HG02885 (cell line): Measurements from ENCODE around the gene MSANTD1.

Experiments used
- ATAC-seq: cut with Tn5 transposase; IDR thresholded peaks from one replicate; pipeline ENCODE4 v1.9.1; 2021; ENCODE audit warnings: mild to moderate bottlenecking; ENCODE audit not compliant: unreplicated experiment, poor library complexity

Gene MSANTD1

DNA sequence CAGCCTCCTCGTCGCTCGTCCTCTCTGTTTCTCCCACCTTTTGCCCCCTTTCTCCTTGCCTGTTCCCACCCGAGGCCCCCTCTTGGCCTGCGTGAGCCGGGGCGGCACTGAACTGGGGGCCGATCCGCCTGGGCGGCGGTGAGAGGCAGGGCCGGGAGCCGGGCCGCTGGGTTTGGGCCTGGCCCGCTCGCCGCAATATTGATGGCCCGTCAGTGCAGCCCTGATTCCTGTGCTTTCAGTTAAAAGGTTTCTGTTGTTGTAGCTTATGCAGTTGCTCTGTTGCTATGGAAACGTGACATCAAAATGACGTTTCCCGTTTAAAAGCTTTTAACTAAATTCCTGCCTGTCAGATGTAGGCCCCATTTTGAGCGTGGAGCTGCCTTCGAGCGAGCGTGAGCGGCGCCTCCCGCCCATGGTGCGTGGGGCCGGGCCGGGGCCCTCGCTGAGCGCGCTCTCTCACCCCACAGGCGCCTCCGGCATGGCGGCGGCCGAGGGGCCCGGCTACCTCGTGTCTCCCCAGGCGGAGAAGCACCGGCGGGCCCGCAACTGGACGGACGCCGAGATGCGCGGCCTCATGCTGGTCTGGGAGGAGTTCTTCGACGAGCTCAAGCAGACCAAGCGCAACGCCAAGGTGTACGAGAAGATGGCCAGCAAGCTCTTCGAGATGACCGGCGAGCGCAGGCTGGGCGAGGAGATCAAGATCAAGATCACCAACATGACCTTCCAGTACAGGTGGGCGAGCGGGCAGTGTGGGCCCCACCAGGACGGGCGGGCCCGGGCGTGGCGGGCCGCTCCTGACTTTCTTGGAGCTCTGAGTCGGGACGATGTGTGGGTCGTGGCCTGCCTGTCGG lies at the start of gene MSANTD1:
Gene MSANTD1 (plus strand): TSS at position 349 of the 851 bp plus-strand sequence. CDS start 64 bp downstream, at position 413.
- no peak for ATAC-seq

DNA sequence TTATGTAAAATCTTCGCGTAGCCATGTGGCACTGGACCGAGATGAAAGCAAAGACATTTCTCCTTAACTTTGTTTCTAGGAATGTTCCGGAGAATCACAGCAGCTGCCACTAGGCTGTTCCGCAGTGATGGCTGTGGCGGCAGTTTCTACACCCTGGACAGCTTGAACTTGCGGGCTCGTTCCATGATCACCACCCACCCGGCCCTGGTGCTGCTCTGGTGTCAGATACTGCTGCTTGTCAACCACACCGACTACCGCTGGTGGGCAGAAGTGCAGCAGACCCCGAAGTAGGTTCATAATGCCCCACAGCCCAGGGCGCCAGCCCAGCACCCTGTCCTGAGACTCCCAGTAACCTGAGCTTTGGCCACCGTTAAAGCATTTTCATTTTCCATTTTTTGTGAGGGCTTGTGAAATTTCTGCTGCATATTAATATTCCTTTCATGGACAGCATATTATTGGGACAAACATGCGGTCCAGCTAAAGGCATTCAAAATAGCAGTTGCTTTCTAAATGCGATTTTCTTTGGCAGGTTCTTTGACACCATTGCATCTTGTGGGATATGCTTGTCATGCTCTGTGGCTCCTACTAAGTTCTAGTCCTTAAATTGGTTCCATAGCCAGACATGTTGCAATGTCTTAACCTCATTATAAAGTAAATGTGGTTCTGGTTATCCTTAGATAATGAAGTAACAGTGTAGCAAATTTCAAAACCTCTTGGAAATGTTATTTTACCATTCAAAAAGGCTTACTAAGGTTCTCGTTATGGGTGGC lies 49.1 kb upstream of the MSANTD1 start:
- ATAC-seq = no peak

DNA sequence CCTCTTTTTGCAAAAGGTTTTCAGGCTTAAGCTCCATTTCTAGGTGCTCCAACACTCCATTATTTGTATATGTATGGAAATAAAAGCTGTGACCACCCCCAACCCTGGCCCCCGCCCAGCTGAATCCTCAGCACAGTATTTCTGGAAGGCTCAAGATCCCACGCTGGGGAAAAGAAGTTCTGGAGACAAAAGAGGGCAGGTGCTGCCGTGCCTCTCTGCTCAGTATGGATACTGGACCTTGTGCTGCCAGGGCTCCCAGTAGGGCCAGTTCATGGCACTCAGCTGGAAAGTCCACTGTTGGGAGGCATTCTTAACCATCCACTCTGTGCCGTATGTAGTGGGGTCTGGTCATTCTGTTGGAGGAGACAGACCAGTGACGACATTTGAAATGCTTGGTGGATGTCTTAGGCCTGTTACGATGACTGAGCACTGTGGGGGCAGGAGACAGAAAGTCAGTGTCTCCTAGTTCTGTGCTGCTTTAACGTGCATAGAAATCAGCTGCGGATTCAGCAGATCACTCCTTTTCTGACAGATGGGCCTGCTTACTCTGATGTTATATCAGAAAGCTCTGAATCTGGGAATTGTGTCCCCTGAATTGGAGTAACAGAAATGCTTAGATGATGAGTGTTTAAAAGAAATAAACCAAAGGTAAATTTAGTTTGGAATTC lies 48.4 kb upstream of the MSANTD1 start:
- no peak for ATAC-seq

GRCh38 chr4:3201718-3202702 lies 46.9 kb upstream of the MSANTD1 start:
- peak; percentile 60 for ATAC-seq

DNA sequence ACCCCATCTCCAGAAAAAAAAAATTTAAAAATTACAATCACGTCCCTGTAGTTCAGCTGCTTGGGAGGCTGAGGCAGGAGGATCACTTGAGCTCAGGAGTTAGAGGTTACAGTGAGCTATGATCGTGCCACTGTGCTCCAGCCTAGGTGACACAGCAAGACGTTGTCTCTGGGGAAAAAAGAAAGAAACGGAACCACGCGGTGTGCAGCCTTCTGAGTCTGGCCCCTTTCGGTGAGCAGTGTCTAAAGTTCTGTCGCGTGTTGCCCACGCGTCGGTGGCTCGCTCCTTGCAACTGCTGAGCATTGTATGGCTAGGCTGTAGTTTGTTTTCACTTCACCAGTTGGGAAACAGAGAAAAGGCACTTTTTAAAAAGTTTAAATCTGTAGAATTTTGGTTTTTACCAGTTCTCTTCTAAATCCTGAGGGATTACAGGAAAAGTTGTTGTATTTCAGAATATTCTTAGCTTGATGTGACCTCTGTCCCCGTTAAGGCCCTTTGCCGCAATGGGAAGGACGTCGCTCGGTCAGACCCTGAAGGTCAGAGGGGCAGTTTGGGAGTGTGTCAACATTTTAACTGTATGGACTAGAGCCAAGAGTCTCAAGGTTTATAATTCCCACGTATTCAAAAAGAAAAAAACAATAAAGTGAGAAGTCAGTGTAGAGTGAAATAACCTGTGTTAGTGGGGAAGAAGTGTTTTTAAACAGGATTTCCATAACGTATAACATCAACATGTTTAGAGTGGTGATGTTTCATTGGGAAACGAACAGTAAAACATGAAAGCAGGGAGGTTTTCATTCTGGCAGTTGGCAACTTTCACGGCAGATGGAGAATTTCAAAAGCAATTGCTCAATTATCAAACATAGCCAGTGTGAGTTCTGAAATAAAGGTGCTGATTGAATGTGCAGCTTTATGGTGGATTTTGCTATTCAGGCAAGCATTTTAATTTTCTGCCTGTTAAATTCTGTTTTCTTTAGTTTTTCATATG lies 45.8 kb upstream of the MSANTD1 start:
- ATAC-seq = no peak

DNA sequence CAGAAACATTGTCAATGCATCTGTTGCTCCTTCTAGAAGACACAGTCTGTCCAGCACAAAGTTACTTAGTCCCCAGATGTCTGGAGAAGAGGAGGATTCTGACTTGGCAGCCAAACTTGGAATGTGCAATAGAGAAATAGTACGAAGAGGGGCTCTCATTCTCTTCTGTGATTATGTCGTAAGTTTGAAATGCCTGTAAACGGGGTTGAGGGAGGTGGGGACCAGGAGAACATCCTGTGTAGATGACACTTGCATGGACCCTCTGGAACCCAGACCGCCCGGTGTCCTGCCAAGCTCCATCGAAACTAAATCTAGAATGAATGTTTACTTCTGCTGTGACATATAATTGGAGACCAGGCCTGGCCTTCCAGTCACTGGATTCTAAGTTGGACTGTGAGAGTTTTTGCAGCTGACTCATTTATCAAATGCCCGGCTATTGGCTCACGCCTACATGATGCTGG lies 45.0 kb upstream of the MSANTD1 start:
- no peak for ATAC-seq

GRCh38 chr4:3205995-3206394 lies 43.0 kb upstream of the MSANTD1 start:
- ATAC-seq = no peak

DNA sequence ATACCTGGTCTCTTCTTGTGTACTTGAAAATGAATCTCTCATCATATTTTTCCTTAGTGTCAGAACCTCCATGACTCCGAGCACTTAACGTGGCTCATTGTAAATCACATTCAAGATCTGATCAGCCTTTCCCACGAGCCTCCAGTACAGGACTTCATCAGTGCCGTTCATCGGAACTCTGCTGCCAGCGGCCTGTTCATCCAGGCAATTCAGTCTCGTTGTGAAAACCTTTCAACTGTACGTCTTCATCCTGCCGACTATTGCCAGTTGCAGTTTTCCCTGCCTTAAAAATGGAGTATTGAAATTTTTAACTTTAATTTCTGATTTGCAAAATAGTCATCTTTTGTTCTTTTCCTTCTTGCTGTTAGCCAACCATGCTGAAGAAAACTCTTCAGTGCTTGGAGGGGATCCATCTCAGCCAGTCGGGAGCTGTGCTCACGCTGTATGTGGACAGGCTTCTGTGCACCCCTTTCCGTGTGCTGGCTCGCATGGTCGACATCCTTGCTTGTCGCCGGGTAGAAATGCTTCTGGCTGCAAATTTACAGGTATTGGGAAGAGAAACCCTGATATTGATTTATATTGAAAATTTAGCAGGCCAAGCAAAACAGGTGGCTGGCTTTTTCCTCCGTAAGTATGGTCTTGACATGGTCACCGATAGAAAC lies 42.4 kb upstream of the MSANTD1 start:
- ATAC-seq = no peak

- ATAC-seq = no peak
Observed at GRCh38 chr4:3207531-3208037, 41.4 kb upstream of the MSANTD1 start.

GRCh38 chr4:3208826-3209225 lies 40.1 kb upstream of the MSANTD1 start:
- no peak for ATAC-seq

GRCh38 chr4:3209551-3210325 lies 39.2 kb upstream of the MSANTD1 start:
- no peak for ATAC-seq

DNA sequence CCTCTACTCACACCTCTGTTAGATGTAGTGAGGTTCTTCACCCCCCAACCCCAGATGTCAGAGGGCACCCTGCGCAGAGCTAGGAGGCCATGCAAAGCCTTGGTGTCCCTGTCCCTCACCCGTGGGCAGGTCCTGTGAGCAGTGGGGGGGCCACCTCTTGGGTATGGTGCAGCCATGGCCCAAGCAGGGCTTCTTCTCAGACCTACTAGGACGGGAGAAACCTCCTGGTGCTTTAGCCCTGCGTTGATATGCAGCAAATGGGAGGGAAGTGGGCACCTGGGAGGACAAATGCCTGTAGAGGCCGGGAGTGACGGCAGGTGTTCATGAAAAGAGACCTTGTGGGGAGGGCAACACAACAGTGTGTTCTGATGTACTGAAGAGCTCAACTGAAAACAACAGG lies 38.5 kb upstream of the MSANTD1 start:
- no peak for ATAC-seq

- no peak for ATAC-seq
Observed at GRCh38 chr4:3211866-3212265, 37.1 kb upstream of the MSANTD1 start.

- no peak for ATAC-seq
Observed at GRCh38 chr4:3212391-3213105, 36.4 kb upstream of the MSANTD1 start.

- ATAC-seq = no peak
Observed at GRCh38 chr4:3213106-3213425, 35.9 kb upstream of the MSANTD1 start.

DNA sequence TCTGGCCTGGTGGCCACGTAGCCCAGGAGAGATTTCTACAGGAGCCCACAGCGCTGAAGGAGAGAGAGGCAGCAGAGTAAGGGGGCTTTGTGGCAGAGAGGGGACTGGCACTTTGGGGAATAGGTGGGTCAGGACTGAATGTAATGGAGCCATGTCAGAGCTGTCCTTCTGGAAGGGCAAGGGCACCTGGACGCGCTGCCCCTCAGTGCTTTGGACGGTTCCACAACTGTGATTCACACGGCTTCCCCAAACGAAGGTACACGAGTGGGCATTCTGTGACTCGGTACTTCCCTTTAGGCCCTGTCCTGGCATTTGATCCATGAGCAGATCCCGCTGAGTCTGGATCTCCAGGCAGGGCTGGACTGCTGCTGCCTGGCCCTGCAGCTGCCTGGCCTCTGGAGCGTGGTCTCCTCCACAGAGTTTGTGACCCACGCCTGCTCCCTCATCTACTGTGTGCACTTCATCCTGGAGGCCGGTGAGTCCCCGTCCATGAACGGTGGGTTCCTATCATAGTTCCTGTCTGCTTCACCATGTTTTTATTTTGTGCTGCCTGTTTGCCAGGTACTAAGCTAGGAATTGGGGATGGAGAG lies 35.2 kb upstream of the MSANTD1 start:
- no peak for ATAC-seq
